Measurements from ENCODE around the gene GSTT4. TPM values are rescaled to one million over a fixed set of nuclear protein-coding genes. Genes with fewer than 3 reads are reported as not detected.
A peak's percentile ranks its signal among the peaks of the same experiment; 100 is the strongest.
"Not testable (repeated sequence)": the region's sequence is repeated elsewhere in the genome, so short reads cannot be mapped to it uniquely, and the experiment has no call there.

The GSTT4 gene
- total RNA-seq, 1 donor from 2014 or later: not detected

GRCh38 chr22:23986089-23986488 is 19.2 kb downstream of the GSTT4 start:
- not testable (repeated sequence) for H3K4me3 Mint-ChIP-seq

GRCh38 chr22:23984430-23984829 is 20.8 kb downstream of the GSTT4 start:
- Mint-ChIP-seq H3K9me3 (no peaks in the 10 kb centered on the region), H3K4me3 (no peak overlapping the region)
- DNase-seq (ENCODE audit: low read depth, low spot score): no peak

More at GRCh38 chr22:23986089-23986488, 19.2 kb downstream of the GSTT4 start:
- not testable (repeated sequence) for DNase-seq (ENCODE audit: low read depth, low spot score); H3K27me3 Mint-ChIP-seq (ENCODE audit: low read depth); H3K27ac Mint-ChIP-seq (ENCODE audit: unreplicated experiment); H3K36me3 Mint-ChIP-seq (ENCODE audit: low read depth); H3K9me3 Mint-ChIP-seq; H3K4me1 Mint-ChIP-seq

DNA sequence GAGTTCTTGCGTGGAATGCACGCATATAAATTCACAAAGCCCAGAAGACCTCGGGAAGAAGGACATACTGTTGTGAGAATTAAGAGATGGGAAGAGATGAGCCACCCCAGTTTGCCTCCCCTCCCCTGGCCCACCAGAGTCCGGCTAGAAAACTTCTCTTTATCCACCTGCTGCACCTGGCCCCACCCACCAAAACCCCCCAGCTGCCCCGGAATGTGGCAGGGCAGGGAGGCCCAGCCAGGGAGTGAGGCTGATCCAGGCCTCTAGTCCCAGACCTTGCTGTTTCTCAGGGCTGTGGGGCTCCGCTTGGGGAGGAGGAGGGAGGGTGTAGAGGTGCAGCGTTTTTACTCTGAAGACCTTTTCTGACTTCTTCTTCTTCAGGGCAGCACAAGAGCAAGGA is 24.7 kb downstream of the GSTT4 start:
- not testable (repeated sequence) for H3K4me3 Mint-ChIP-seq; H3K36me3 Mint-ChIP-seq (ENCODE audit: low read depth); H3K4me1 Mint-ChIP-seq; H3K9me3 Mint-ChIP-seq; H3K27me3 Mint-ChIP-seq (ENCODE audit: low read depth); DNase-seq (ENCODE audit: low read depth, low spot score); H3K27ac Mint-ChIP-seq (ENCODE audit: unreplicated experiment)

More at GRCh38 chr22:23984430-23984829, 20.8 kb downstream of the GSTT4 start:
- H3K27me3 Mint-ChIP-seq (ENCODE audit: low read depth): no peaks in the 10 kb centered on the region
- H3K36me3 Mint-ChIP-seq (ENCODE audit: low read depth): no peaks in the 10 kb centered on the region
- TF ChIP-seq CTCF (conservative IDR thresholded peaks at IDR 0.05): no peak
- H3K4me1 Mint-ChIP-seq: no peaks in the 10 kb centered on the region
- no peak overlapping the region for H3K27ac Mint-ChIP-seq (ENCODE audit: unreplicated experiment)

- not testable (repeated sequence) for H3K27ac Mint-ChIP-seq (ENCODE audit: unreplicated experiment); H3K36me3 Mint-ChIP-seq (ENCODE audit: low read depth); H3K4me1 Mint-ChIP-seq; H3K27me3 Mint-ChIP-seq (ENCODE audit: low read depth); DNase-seq (ENCODE audit: low read depth, low spot score); H3K9me3 Mint-ChIP-seq; H3K4me3 Mint-ChIP-seq
Measured at GRCh38 chr22:23979557-23980240, 25.6 kb downstream of the GSTT4 start, which contains the start of gene GSTT2. GSTT2 (plus strand) TSS chr22:23980134.

DNA sequence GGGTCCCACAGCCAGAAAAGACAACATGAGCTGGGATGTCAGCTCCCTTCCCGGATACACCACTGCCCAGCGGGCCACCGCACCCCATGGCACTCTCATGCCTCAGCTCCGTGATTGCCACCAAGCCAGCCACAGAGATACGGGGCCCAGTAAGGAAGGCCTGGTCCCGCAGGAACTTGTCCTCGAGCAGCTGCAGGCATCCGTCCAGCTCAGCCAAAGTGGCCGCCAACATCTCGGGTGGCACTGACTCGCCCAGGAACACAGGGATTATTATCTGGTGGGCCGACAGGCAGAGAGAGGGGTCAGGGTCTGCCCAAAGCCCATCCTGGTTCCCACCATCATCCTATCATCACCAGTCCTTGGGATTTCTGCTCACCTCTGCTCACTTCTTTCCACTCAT is 27.9 kb downstream of the GSTT4 start:
- not testable (repeated sequence) for H3K4me3 Mint-ChIP-seq

DNA sequence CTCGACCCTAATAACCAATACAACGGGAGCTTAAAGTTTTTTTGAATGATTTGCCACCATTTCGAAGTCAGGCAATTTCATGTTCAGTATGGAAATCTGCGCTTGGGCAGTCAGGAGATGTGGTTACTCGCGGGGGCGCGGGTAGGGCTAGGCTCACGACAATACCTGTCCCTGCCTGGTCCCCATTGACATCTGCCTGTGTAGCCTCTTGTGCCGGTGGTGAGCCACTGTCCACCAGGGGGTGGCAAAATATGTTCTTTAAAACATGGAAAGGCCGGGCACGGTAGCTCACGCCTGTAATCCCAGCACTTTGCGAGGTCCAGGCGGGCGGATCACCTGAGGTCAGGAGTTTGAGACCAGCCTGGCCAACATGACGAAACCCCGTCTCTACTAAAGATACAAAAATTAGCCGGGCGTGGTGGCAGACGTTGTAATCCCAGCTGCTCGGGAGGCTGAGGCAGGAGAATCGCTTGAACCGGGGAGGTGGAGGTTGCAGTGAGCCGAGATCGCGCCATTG is 30.4 kb downstream of the GSTT4 start:
- H3K9me3 Mint-ChIP-seq; H3K27ac Mint-ChIP-seq (ENCODE audit: unreplicated experiment); H3K4me1 Mint-ChIP-seq; H3K36me3 Mint-ChIP-seq (ENCODE audit: low read depth); H3K4me3 Mint-ChIP-seq; H3K27me3 Mint-ChIP-seq (ENCODE audit: low read depth); DNase-seq (ENCODE audit: low read depth, low spot score): not testable (repeated sequence)
- peak; percentile 26 for TF ChIP-seq CTCF (conservative IDR thresholded peaks at IDR 0.05)

More for the DNA sequence above, 27.9 kb downstream of the GSTT4 start:
- H3K9me3 Mint-ChIP-seq; H3K27me3 Mint-ChIP-seq (ENCODE audit: low read depth); DNase-seq (ENCODE audit: low read depth, low spot score); H3K4me1 Mint-ChIP-seq; H3K36me3 Mint-ChIP-seq (ENCODE audit: low read depth); H3K27ac Mint-ChIP-seq (ENCODE audit: unreplicated experiment): not testable (repeated sequence)

- H3K4me1 Mint-ChIP-seq; H3K4me3 Mint-ChIP-seq; DNase-seq (ENCODE audit: low read depth, low spot score); H3K27me3 Mint-ChIP-seq (ENCODE audit: low read depth); H3K27ac Mint-ChIP-seq (ENCODE audit: unreplicated experiment); H3K9me3 Mint-ChIP-seq: not testable (repeated sequence)
- H3K36me3 Mint-ChIP-seq (ENCODE audit: low read depth): peaks cover 12% of the 10 kb centered on the region
Measured at GRCh38 chr22:23974345-23974744, 30.9 kb downstream of the GSTT4 start, which contains the start of gene DDT. DDT (minus strand) TSS chr22:23974441; CDS start chr22:23974414, 27 bp downstream.

GRCh38 chr22:23971927-23972326 is 33.3 kb downstream of the GSTT4 start:
- not testable (repeated sequence) for H3K27ac Mint-ChIP-seq (ENCODE audit: unreplicated experiment); H3K4me1 Mint-ChIP-seq

More at GRCh38 chr22:23971927-23972326, 33.3 kb downstream of the GSTT4 start:
- Mint-ChIP-seq H3K36me3 (ENCODE audit: low read depth) (peaks cover 16% of the 10 kb centered on the region), H3K4me3 (peak overlapping the region; percentile 82)
- H3K27me3 Mint-ChIP-seq (ENCODE audit: low read depth); H3K9me3 Mint-ChIP-seq; DNase-seq (ENCODE audit: low read depth, low spot score): not testable (repeated sequence)
